ENCODE data around the gene EFHC1.
A peak's percentile ranks its signal among the peaks of the same experiment; 100 is the strongest.

EFHC1 gene

DNA sequence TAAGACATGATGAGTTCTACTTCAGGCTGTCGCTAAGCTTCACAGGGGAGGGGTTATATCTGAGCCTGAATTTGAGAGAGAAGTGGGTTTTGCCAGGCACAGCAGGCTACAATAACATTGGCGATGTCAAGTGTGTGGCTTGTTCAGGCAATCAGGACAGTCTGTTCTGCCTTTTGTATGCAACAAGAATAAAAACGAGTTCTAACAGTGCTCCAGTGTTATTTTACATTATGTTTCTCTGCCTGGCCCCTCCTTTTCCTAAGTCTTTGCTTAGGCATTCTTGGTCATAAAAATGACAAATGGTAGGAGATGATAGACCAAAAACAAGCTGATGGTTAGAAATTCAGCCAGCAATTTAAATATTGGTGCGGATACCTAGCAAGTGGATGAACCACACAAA lies 31.4 kb upstream of the EFHC1 start:
- TF ChIP-seq POLR2A (IDR thresholded peaks at IDR 0.05; ENCODE audit: low read depth, low read length) (no peak), TAF1 (IDR thresholded peaks at IDR 0.05; ENCODE audit: borderline replicate concordance, low read depth, low read length) (no peak)
- DNase-seq (ENCODE audit: insufficient read length) (no peak), FAIRE-seq (peak; percentile 24)

DNA sequence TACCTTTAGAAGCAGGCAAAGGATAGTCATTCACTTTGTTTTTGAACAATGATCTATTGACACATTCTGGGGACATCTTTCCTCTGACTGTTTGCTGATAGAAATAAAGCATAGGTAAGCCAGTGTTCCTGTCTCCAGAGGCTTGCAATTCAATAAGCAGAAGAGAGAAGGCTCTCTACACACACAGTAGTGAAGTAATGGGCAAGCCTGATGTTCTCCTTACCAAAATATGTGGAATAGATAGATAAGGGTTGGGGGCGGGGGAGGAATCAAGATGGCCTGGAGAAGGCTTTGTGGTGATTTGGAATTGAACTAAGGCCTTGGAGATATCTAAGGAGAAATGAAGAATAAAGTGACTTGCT lies 30.9 kb upstream of the EFHC1 start:
- FAIRE-seq, result no peak
- no peak for DNase-seq (ENCODE audit: insufficient read length)
- TF ChIP-seq POLR2AphosphoS5 (IDR thresholded peaks at IDR 0.05; ENCODE audit: low read depth, low read length) (no peak), TAF1 (IDR thresholded peaks at IDR 0.05; ENCODE audit: borderline replicate concordance, low read depth, low read length) (no peak), POLR2A (IDR thresholded peaks at IDR 0.05; ENCODE audit: low read depth, low read length) (no peak)

DNA sequence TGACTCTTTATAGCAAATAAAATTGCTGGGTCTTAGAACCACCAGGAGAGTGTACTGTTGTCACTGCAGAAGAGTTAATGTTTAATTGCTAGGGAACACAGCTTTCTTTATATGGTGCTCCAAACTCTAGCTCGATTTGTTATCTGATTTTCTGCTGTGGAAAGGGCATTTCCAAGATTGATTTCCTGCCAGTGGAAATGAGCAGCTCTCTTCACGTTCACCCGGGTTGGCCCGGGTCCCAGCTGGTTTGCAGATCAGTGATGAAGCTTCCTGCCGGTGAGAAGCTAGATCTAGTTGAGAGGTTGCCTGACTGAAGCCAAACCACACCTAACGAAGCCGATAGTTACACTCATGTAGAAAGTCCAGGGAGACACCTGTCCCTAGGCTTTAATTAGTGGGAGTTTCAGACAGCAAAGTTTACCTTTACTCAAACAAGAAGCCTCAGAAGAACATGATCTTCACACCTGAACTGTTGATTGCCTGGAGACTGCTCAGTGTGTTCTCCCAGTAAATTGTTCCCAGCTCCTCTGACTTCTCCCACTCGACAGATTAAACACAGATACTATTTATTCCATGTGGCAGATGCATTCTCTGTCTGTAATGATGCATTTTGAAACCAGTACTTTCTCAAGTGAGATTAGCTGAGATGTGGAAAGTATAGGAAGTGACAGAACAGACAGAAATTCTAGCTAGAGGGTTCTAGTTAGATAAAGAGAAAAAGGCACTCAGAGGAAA lies 30.3 kb upstream of the EFHC1 start:
- FAIRE-seq (peak; percentile 95), DNase-seq (ENCODE audit: insufficient read length) (peak; percentile 38)
- TF ChIP-seq POLR2AphosphoS5 (IDR thresholded peaks at IDR 0.05; ENCODE audit: low read depth, low read length) (no peak), TAF1 (IDR thresholded peaks at IDR 0.05; ENCODE audit: borderline replicate concordance, low read depth, low read length) (no peak), POLR2A (IDR thresholded peaks at IDR 0.05; ENCODE audit: low read depth, low read length) (no peak)

DNA sequence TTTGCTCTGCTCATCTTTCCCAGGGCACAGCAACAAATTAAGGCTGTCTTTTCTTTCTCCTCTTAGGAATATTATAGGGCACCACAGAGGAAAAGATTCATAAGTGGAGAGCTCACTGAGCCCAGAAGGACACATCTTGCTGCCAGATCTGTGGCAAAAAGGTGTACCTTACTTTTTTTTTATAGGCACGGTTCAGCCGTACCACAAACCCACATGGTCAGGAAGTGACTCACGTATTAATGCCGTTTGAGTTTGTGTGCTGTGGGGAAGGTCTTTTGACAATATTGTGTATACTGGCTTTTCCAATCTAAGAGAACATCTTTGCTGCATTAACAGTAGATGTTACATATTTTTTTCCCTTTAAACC lies 29.8 kb upstream of the EFHC1 start:
- FAIRE-seq (peak; percentile 87), DNase-seq (ENCODE audit: insufficient read length) (no peak)
- TF ChIP-seq POLR2A (IDR thresholded peaks at IDR 0.05; ENCODE audit: low read depth, low read length) (no peak), TAF1 (IDR thresholded peaks at IDR 0.05; ENCODE audit: borderline replicate concordance, low read depth, low read length) (no peak; the same call in 1 of the 2 replicates), POLR2AphosphoS5 (IDR thresholded peaks at IDR 0.05; ENCODE audit: low read depth, low read length) (no peak)

DNA sequence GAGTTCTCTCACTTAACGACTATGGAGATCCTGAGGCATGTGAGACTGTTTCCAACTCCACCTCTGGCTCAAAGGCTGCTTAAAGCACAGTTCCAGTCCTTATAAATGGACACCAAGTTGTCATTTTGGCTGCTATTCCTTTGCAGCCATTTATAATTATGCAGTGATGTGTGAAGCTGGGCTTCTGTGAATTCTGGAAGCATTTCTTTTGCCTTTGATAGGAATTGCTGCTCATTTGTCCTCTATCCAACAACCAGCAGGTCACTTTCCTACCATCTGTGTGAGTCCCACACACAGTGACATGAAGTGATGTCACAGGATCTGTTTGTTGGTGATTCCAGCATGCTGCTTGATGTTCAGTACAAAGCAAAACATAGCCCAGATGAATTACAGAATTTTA lies 28.5 kb upstream of the EFHC1 start:
- FAIRE-seq (no peak), DNase-seq (ENCODE audit: insufficient read length) (no peak)
- no peak for TF ChIP-seq TAF1 (IDR thresholded peaks at IDR 0.05; ENCODE audit: borderline replicate concordance, low read depth, low read length)

DNA sequence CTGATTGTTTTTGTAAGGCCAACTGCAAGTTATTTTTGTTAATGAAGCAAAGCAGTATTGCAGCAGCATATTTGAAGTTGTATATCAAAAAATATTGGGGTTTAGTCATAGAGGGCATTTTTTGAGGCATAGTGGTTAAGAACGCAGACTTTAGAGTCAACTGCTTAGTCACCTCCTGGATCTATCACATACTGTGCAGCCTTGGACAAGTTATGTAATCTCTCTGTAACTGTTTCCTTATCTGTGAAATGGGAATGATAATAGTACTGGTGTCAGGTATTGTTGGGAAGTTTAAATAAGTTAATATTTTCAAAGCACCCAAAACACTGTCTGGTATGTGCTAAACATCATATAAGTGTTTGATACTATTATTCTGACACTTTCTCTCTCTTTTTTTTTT lies 27.2 kb upstream of the EFHC1 start:
- no peak for DNase-seq (ENCODE audit: insufficient read length)
- no peak for FAIRE-seq
- TF ChIP-seq POLR2AphosphoS5 (IDR thresholded peaks at IDR 0.05; ENCODE audit: low read depth, low read length), result no peak
- no peak for TF ChIP-seq TAF1 (IDR thresholded peaks at IDR 0.05; ENCODE audit: borderline replicate concordance, low read depth, low read length)

DNA sequence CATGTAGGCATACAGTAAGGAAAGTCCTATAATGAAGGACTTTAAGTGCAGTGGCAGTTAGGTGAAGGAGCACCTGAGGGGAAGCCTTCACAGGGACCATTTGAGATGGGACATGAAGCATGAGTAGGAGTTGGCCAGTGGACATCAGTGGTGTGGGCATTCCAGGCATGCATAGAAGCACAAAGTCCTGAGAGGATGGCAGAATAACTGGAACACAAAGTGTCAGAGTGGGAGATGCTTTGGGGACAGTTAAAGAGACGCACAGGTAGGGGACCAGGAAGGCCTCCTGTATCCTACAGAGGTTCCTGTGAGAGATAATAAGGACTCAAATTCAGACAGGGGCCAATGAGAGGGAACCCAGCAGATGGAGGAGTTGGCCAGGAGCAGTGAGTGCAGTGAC lies 26.4 kb upstream of the EFHC1 start:
- DNase-seq (ENCODE audit: insufficient read length), result no peak
- no peak for TF ChIP-seq POLR2A (IDR thresholded peaks at IDR 0.05; ENCODE audit: low read depth, low read length)
- no peak for TF ChIP-seq POLR2AphosphoS5 (IDR thresholded peaks at IDR 0.05; ENCODE audit: low read depth, low read length)
- TF ChIP-seq TAF1 (IDR thresholded peaks at IDR 0.05; ENCODE audit: borderline replicate concordance, low read depth, low read length), result no peak
- no peak for FAIRE-seq

DNA sequence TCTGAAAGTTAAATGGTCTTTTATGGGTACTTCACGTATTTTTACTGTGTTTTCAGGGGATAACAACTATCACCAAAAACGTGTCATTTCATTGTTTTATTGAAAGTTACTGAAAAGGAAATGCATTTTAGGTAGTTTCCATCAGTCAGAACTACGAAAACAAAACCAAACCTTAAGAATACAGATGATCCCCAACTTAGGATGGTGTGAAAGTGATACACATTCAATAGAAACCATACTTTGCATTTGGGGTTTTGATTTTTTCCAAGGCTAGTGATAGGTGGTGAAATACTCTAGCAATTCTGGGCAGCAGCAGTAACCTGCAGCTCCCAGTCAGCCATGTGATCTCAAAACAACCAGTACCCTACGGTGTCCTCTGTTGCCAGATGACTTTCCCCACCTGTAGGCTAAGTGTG lies 25.9 kb upstream of the EFHC1 start:
- peak; percentile 88 for FAIRE-seq
- TF ChIP-seq POLR2A (IDR thresholded peaks at IDR 0.05; ENCODE audit: low read depth, low read length), result no peak
- TF ChIP-seq TAF1 (IDR thresholded peaks at IDR 0.05; ENCODE audit: borderline replicate concordance, low read depth, low read length), result no peak
- no peak for TF ChIP-seq POLR2AphosphoS5 (IDR thresholded peaks at IDR 0.05; ENCODE audit: low read depth, low read length)

DNA sequence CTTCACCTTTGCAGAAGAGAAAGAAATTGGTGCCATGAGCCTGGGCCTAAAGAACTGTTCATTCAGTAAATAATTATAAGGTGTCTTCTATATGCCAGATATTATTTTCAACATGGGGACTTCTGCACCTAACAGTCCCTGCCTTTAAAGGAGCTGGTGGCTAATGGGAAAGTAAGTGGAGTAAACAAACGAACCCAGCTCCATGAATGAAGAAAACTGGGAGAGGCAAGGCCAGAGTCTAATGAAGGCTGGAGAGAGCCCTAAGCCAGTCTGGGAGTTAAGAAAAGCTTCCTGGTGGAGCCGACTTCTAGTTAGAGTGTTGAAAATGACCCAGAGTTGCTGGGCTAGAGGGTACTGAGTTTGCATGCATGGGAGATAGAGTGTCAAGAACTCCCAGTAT lies 24.2 kb upstream of the EFHC1 start:
- DNase-seq (ENCODE audit: insufficient read length) (no peak), FAIRE-seq (no peak)
- TF ChIP-seq TAF1 (IDR thresholded peaks at IDR 0.05; ENCODE audit: borderline replicate concordance, low read depth, low read length) (no peak), POLR2A (IDR thresholded peaks at IDR 0.05; ENCODE audit: low read depth, low read length) (no peak), POLR2AphosphoS5 (IDR thresholded peaks at IDR 0.05; ENCODE audit: low read depth, low read length) (no peak)

More for the DNA sequence above, 25.9 kb upstream of the EFHC1 start:
- DNase-seq (ENCODE audit: insufficient read length), result no peak

DNA sequence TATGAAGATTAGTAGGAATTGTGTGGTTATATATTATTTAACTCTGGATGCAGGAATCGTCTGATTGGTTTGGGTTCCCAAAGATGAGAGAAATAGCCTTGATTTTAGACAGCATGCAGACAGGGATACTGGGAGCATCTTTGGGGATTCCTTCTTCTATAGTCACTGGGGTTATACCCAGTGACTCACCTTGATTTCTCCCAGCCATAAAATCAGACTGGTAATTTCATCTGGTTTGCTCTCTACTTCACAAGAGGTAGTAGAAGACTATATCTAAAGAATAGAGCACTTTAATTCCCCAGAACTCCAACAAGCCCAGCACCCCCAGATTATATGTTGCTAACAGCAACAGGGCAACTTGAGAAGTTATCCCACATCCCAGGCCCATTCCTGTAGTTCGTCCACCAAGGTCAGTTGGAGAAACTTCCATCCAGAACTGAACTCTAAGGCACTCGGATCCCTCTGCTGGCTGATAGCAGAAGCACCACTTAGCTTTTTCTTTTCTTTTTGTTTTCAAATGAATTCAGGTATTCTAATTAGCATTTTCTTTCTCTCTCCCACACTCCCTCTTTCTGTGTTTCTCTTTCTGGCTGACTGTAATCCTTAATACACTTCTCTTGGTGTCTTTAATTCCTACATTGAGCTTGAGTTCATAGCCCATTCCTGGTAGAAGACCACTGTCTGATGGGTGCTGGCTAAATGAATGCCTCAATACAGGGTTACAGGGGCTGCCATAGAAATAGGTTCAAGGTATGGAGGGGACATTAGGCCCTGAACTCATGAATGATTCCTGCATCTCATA lies 20.4 kb upstream of the EFHC1 start:
- DNase-seq (ENCODE audit: insufficient read length) (no peak), FAIRE-seq (peak; percentile 85)
- TF ChIP-seq POLR2AphosphoS5 (IDR thresholded peaks at IDR 0.05; ENCODE audit: low read depth, low read length) (no peak), POLR2A (IDR thresholded peaks at IDR 0.05; ENCODE audit: low read depth, low read length) (no peak), TAF1 (IDR thresholded peaks at IDR 0.05; ENCODE audit: borderline replicate concordance, low read depth, low read length) (no peak)

DNA sequence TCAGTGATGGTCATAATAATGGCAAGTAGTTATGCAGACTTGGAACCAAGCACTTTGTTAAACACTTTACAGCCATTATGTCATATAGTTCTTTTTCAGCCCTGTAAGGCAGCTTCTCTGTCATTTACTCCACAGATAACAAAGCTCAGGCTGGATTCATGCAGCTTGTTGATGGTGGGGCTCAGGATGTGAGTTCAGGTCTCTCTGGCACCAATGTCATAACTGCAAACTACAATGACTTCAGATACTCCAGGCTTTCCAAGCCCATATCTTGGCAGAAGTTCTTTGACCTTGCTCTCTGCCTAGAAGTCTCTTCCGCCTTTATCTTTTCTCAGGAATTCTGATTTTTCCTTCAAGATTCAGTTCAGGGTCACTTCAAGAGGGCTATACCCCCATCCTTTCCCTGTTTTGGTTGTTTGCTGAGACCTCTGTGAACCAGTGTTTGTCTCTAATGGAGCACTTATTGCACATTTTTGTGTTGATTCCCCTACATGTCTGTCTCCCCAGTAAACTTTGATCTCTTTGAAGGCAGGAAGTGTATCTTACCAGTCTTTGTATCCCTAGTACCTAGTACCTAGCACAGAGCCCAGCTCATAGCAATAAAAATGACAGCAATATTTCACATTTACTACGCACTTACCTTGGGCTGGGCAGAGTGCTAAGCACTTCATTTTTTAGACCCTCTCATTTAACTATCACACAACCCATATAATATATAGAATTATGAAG lies 19.7 kb upstream of the EFHC1 start:
- FAIRE-seq (no peak), DNase-seq (ENCODE audit: insufficient read length) (no peak)
- no peak for TF ChIP-seq POLR2A (IDR thresholded peaks at IDR 0.05; ENCODE audit: low read depth, low read length)
- no peak for TF ChIP-seq TAF1 (IDR thresholded peaks at IDR 0.05; ENCODE audit: borderline replicate concordance, low read depth, low read length)
- TF ChIP-seq POLR2AphosphoS5 (IDR thresholded peaks at IDR 0.05; ENCODE audit: low read depth, low read length), result no peak

DNA sequence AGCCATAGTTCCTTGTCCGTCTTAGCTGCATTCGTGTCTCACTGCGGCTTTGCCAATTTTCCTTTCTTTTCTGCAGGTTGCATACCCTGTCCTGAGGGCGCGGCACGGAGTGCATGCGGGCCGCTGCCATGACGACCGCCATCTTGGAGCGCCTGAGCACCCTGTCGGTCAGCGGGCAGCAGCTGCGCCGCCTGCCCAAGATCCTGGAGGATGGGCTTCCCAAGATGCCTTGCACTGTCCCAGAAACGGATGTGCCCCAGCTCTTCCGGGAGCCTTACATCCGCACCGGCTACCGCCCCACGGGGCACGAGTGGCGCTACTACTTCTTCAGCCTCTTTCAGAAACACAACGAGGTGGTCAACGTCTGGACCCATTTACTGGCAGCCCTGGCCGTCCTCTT lies 17.1 kb upstream of the EFHC1 start:
- DNase-seq (ENCODE audit: insufficient read length), result no peak
- FAIRE-seq, result no peak
- TF ChIP-seq POLR2AphosphoS5 (IDR thresholded peaks at IDR 0.05; ENCODE audit: low read depth, low read length) (no peak), TAF1 (IDR thresholded peaks at IDR 0.05; ENCODE audit: borderline replicate concordance, low read depth, low read length) (no peak), POLR2A (IDR thresholded peaks at IDR 0.05; ENCODE audit: low read depth, low read length) (no peak)

Measured in GM12892 (cell line).